Activated CD4-positive, alpha-beta T cell treated with anti-CD3 and anti-CD28 coated beads, Interleukin-2, amount 50 U/mL, for 4 hours (primary cell): ENCODE data around the gene MYLK.

Experiments used
- DNase-seq, 2 experiments: peaks; one replicate each; pipeline ENCODE4 v3.0.0-alpha.2; 2020

The MYLK gene

GRCh38 chr3:123661973-123662372 lies 222.2 kb downstream of the MYLK start:
- no peak for DNase-seq

DNA sequence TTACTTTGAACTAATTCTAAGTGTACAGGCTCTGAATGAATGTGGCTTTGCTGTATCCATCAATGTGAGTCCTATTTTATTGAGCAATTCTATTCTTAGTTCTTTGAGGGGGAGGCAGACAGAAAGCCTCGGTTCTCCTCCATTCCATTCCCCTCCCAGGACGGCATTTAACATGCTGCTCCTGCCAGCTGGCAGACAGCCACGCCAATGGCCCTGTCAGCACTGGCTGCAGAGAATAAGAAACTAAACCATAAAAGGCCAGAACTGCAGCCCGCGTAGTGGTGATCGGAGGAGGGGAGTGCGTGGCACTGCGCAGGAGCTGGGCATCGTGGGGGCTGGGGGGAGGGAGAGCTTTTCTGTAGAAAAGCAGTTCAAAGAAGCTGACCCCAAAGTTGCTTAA lies 223.2 kb downstream of the MYLK start:
- DNase-seq, result no peak

GRCh38 chr3:123660141-123660675 lies 223.9 kb downstream of the MYLK start:
- no peak for DNase-seq

- DNase-seq, result no peak
Observed at GRCh38 chr3:123658852-123659206, 225.3 kb downstream of the MYLK start.

GRCh38 chr3:123658118-123658851 lies 225.8 kb downstream of the MYLK start:
- DNase-seq, result no peak

DNA sequence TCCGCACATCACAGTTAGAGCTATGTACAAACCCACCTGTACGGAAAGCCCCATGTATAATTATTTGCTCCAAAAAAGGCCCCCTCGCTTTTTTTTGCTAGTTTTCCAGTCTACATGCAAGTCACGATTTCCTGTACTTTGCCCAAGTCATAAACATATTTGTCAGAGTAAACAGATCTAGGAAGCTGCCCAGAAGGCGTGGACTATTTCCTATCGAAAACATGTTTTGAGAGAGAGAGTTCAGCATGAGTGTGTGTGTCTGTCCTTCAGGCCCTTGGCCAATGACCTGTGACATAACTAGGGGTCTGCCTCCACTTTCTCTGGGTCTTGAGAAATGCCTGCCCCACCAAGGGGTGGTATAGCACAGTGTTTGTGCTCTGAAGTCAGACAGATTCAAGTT lies 226.6 kb downstream of the MYLK start:
- DNase-seq, result no peak

- no peak for DNase-seq
Observed at GRCh38 chr3:123657111-123657510, 227.0 kb downstream of the MYLK start.

DNA sequence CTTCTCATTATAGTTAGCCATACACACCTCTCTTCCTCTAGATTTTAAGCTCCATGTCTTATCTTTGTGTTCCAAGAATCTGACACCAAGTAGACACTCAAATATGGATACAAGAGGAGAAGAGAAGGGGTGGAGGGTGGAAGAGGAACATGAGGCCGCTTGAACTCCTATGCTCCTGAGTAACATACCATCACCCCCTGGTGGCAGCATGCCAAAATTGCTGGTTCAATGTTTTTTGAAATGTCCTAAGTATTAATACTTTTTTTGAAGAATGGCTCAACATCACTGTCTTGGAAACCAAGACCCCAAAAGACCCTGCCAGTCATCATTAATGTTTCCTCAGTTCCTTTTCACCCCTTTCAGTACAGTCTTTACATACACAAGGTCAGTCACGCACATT lies 227.4 kb downstream of the MYLK start:
- DNase-seq, result no peak

GRCh38 chr3:123656274-123656673 lies 227.9 kb downstream of the MYLK start:
- no peak for DNase-seq

DNA sequence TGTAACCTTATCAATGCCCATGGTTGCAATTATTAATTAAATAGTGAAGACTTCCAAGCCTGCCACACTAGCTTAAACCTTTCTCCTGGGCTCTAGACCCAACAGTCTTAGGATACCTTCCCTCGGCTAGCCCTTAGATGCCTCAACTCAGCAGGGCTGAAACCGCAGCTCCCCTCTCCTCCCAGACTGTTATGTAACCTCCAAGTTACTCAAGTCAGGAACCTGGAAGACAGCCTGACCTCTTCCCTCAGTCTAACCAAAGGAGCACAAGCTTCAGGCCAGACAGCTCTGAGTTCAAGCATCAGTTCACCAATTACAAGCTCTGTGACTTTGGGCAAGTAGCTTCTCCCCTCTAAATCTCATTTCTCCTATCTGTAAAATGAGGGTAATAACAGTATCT lies 228.7 kb downstream of the MYLK start:
- DNase-seq, result no peak

DNA sequence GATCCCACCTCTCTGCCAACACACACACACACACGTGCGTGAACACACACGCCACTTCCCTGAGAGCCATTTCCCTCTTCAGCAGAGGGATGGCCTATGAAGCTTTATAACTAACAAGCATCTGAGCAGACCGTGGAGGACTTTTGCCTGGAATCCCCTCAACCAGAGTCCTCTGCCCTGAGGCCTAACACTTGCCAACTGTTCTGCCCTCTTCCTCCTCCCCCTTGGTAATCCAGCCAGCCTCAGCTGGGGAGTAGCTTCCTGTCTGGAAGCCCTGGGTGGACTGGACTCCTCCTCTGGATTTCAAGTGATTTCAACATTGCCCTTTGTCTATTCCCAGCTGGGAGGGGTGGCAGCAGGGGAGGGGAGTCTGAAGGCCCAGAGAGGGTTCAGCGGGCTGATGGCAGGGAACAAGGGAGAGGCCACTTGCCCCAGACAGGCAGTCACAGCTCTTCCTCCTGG lies 230.9 kb downstream of the MYLK start:
- DNase-seq, result no peak

- DNase-seq, result peak in 1 of 2 experiments; percentile 4
Observed at GRCh38 chr3:123652342-123652984, 231.7 kb downstream of the MYLK start.

DNA sequence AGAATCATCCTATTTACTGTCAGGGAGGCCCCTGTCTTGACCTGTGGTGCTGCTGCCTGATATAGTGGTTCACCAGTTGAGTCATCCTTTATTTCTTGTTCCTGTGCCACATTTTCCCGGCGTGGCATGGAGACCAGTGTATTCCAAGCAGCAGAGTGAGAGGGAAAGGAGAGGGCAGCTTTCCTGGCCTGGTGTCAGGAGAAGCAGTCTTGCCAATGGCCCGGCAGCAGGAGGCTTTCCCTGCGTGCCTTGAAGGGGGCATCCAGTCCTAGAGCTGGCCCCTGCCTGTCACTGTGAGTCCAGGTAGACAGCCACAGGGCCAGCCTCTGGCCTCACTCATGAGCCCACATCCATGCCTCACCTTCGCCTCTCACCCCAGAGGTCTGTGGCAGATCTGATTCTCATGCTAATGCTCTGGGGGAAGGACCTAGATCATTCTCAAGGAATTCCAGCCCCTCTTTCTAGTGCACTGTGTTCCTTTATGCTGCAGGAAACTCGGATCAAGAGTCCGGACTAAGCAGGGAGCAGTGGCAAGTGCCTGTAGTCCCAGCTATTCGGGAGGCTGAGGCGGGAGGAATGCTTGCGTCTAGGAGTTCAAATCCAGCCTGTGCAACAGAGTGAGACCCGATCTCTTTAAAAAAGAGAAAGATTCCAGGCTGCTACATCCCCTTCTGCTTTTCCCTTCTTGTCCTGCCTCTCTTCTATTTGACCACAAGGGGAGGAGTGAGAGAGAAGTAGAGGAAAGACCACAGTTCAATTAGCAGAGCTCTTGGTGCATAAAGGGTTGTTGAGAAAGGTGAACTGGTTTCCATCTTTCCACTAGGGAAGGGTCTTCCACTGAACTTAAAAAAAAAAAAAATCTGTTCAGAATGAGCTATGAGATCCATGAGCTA lies 232.4 kb downstream of the MYLK start:
- no peak for DNase-seq

DNA sequence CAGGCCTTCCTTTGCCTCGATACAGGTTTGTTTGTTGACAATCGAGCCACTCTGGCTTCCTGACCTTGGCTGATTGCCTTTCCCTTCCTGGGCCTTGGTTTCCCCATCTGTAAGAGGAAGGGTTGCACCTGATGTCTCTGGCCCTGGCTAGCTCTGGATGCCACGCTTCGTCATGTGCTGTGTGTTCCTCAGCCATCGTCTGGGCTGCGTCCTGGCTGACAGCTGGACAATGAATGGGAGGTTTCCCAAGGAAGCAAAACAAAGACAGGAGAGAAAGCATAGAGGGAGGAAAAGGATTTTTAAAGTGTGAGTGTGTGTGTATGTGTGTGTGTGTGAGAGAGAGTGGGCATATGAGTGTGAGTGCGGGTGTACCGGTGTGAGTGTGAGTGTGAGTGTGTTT lies 234.0 kb downstream of the MYLK start:
- no peak for DNase-seq

GRCh38 chr3:123648696-123649405 lies 235.3 kb downstream of the MYLK start:
- DNase-seq, result no peak

GRCh38 chr3:123644358-123644757 lies 239.8 kb downstream of the MYLK start:
- no peak for DNase-seq

- no peak for DNase-seq
Observed at GRCh38 chr3:123642957-123643330, 241.2 kb downstream of the MYLK start.

DNA sequence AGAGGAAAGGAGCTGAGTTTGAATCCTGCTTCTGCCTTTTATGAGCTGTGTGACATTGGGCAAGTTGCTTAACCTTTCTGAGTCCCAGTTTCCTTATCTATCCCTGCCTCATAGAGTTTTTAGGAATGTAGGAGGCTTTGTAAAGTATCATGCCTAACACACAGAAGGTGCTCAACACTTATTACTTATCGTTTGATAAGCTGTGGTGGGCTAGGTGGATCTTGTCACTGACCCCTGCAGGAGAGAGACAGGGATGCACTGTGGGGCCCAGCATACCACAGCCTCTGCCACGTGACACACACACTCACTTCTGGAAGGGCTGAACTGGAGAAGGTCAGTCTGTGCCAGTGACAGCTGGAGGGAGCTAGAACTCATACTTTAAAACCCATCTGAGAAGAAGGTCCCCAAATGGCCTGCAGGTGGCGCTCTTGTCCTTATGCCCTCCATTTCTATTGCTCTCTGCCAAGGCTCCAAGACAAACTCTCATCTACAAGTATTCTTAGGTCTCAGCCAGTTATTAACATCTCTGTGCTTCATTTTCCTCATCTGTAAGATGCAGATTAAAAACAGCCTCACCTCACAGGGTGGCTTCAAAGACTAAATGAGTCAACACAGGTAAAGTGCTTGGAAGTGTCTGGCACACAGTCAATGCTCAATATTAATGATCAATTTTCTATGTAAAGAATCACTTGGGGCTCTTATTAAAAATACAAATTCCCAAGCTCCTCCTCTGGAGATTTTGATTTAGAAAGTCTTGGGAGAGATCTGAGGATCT lies 241.8 kb downstream of the MYLK start:
- DNase-seq, result peak; percentile 7 to 8

GRCh38 chr3:123641505-123641904 lies 242.6 kb downstream of the MYLK start:
- no peak for DNase-seq

- DNase-seq, result no peak
Observed at GRCh38 chr3:123640740-123641462, 243.2 kb downstream of the MYLK start.

DNA sequence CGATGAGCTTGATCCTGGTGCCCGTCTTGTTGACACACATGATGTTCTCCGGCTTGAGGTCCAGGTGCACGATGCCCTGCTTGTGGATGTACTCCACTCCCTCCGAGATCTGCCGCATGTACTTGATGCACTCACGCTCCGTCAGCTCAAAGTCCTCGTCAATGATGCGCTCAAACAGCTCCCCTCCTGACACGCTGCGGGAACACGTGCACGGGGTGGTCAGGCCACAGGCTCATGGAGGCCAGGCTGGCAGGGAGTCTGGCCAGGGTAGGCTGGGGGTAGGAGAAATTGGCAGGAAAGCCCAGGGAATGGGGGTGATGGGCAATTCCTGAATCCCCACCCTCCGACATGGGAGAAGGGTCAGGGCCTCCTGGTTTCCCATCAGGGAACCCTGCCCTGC lies 243.8 kb downstream of the MYLK start:
- DNase-seq, result no peak
